GM12865 (cell line): ENCODE data around the gene NMU.

Experiments
- DNase-seq: peaks from one replicate; pipeline ENCODE4 v3.0.0; 2010; ENCODE audit warnings: low read depth
- H3K4me3 ChIP-seq: 2 replicates; pipeline ENCODE4 v1.5.1; 2011; ENCODE audit warnings: mild to moderate bottlenecking, low read depth, low read length, control low read depth
- TF ChIP-seq, protein P1 (sequence below): IDR thresholded peaks from 2 replicates; pipeline ENCODE4 v1.5.1; 2011; ENCODE audit warnings: low read length, control low read depth, low read depth, inconsistent platforms; ENCODE audit not compliant: insufficient read depth; ENCODE audit errors: missing control alignments

The NMU gene

DNA sequence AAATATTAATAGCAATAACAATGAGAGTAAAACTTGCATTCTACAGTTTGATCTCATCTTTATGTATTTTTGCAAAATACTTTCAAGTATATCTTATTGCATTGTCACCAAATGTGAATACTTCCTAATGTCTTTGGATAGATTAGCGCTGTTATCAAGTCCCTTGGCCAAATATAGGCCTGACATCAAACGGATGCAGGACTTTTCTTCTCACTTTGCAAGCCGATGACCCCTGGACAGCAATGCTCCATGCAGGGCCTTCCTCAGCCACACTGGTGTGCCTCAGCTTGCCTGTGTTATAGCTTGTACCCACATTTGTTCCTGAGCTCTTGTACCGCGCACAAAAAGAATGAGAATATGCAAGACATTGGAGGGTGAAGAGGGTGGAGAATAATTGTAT, 18.0 kb upstream of the NMU start:
- no peak overlapping the region for H3K4me3 ChIP-seq
- DNase-seq = no peak
- TF ChIP-seq, protein P1, sequence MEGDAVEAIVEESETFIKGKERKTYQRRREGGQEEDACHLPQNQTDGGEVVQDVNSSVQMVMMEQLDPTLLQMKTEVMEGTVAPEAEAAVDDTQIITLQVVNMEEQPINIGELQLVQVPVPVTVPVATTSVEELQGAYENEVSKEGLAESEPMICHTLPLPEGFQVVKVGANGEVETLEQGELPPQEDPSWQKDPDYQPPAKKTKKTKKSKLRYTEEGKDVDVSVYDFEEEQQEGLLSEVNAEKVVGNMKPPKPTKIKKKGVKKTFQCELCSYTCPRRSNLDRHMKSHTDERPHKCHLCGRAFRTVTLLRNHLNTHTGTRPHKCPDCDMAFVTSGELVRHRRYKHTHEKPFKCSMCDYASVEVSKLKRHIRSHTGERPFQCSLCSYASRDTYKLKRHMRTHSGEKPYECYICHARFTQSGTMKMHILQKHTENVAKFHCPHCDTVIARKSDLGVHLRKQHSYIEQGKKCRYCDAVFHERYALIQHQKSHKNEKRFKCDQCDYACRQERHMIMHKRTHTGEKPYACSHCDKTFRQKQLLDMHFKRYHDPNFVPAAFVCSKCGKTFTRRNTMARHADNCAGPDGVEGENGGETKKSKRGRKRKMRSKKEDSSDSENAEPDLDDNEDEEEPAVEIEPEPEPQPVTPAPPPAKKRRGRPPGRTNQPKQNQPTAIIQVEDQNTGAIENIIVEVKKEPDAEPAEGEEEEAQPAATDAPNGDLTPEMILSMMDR = no peak

DNA sequence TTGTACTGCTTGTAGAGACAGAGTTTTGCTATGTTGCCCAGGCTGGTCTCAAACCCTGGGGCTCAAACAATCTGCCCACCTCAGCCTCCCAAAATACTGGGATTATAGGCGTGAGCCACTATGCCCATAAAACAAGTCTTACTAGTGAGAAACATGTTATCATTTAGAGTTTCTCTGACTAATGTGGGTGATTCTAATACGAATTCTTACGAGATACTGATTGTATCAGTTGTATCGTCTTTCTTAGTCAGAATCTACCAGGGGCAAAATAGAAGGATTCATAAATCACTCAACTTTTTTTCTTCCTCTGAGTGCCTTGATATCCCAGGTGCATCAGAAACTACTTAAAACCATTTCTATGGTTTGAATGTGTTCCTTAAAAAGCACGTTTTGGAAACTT, 14.4 kb upstream of the NMU start:
- no peak for DNase-seq
- no peak overlapping the region for H3K4me3 ChIP-seq
- TF ChIP-seq, protein P1 = no peak

DNA sequence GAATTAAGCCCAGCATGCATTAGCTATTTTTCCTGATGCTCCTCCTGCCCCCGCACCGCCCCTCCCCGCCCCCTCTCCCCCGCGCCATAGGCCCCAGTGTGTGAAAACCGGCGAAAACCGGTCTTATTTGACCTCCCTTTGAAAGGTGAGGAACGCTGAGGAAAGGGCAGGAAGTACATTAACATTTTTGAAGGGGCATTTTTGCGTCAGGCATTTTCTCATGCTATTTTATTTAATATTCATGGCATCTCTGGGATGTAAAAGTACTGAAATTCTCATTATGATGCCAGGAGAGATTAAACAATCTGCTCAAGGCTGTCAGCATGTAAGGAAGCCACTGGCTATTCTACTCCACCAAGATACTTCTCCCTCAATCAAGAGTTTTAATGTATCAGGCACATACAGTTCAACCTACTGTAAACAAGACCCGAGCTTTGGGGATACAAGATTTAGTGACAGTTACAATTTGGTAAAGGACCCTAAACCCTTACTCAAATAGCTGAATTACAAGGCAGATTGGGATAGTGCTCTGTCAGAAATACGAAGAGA, 1.2 kb upstream of the NMU start:
- H3K4me3 ChIP-seq = no peak overlapping the region
- TF ChIP-seq, protein P1 = no peak
- DNase-seq = no peak

DNA sequence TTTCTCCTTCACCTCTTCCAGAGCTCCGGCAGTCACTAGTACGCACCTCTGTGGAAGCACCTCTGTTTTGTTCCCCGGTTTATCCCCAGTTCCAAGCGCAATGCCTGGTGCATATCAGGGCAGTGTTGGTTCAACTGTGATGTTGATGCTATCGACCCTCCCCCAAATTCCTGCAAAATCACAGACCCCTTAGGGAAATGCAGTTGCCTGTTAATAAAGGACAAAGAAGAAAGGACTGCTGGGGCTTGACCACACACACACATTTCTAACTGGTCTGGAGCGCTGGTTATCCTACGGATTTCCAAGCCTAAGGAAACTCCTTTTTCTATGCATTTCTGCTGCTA, 530 bp upstream of the NMU start:
- TF ChIP-seq, protein P1 = no peak
- H3K4me3 ChIP-seq = no peak overlapping the region
- no peak for DNase-seq

GRCh38 chr4:55635282-55635681, 816 bp downstream of the NMU start:
- DNase-seq = no peak
- H3K4me3 ChIP-seq = no peak overlapping the region
- TF ChIP-seq, protein P1 = no peak

DNA sequence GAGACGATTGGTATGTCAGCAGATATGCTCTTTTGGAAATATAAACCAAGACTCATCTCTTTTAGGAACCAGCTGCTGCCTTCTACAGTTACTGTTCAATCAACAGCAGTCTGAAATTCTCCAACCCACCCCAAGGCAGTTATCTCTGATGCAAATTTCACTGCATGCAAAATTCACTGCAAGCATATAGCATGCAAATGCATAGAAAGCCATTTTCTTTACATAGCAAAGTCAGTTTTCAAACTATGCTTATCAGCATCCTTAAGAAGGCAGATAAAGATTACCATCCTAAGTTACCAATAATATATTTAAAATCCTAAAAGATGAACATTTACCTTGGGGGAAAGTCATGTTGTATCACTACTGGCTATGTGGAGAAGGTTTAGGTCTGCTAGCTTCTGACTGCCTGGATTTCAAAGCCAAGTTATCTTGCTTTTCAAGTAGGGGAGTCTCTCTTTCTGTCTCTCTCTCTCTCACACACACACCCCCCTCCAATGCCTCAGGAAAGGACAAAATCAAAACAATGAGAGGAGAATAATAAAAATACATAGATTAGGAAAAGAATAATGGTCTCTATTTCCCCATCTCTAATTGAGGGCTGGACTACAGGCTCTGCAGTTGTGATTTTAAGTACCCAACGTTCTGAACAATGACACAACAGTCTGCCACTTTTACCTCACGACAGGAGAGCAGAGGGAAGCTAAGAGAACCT, 1.5 kb downstream of the NMU start:
- H3K4me3 ChIP-seq = no peak overlapping the region
- no peak for DNase-seq
- TF ChIP-seq, protein P1 = no peak

DNA sequence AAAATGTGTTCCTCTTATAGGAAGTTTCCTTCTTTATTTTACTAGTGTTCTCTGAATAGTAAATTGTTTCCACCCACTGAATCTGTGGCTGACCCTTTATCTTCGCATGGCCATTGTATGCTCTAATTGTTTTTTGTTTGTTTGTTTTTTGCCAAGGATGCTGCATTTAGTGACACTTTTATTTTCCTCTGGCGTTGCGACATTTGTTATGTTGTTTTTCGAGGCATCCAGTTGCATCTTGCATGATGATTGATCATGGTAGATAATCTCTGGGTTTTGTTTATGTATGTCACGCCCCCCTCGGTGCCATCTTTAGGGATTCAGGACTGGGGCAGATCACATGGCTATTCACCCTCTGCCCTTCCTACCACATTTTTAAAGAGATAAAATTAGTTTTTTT, 2.2 kb downstream of the NMU start:
- no peak overlapping the region for H3K4me3 ChIP-seq
- TF ChIP-seq, protein P1 = no peak
- no peak for DNase-seq
